Left renal pelvis (tissue), 4 donors: ENCODE measurements around the gene SMARCB1. TPM values are rescaled to one million over a fixed set of nuclear protein-coding genes. Genes with fewer than 3 reads are reported as not detected.

Experiments
- DNase-seq, 4 donors: peaks; one replicate each; pipeline ENCODE4 v3.0.0-alpha.2; 2013; ENCODE audit warnings: low read depth in 4 of 4, low spot score in 3 of 4
- polyA plus RNA-seq, 4 donors: library from polyadenylated mRNA; unstranded; fragments of 120-200 nt; gene quantifications; one replicate each; pipeline ENCODE4 v1.2.1, GENCODE V29; 2013; ENCODE audit not compliant: insufficient read length in 4 of 4

Gene SMARCB1
- polyA plus RNA-seq, result 100 to 1,000 TPM; 162 to 205 (median 186) TPM

GRCh38 chr22:23786752-23787599, at the start of gene SMARCB1:
TSS of gene SMARCB1 (plus strand) at chr22:23786966. CDS start at chr22:23787170, 204 bp downstream.
- peak in 3 of 4 donors; percentile 81 to 85 (median 83) for DNase-seq

GRCh38 chr22:23737696-23738095, 49.1 kb upstream of the SMARCB1 start:
- no peak for DNase-seq

- no peak for DNase-seq
Measured at GRCh38 chr22:23742505-23743264, 44.1 kb upstream of the SMARCB1 start.

GRCh38 chr22:23743303-23743705, 43.5 kb upstream of the SMARCB1 start:
- no peak for DNase-seq

GRCh38 chr22:23744001-23744400, 42.8 kb upstream of the SMARCB1 start:
- no peak for DNase-seq

GRCh38 chr22:23744485-23744884, 42.3 kb upstream of the SMARCB1 start:
- no peak for DNase-seq

GRCh38 chr22:23745791-23746190, 41.0 kb upstream of the SMARCB1 start:
- DNase-seq, result no peak

- DNase-seq, result no peak
Measured at GRCh38 chr22:23749841-23750301, 36.9 kb upstream of the SMARCB1 start.

- DNase-seq, result no peak
Measured at GRCh38 chr22:23750367-23750713, 36.4 kb upstream of the SMARCB1 start.

GRCh38 chr22:23750714-23751440, 35.9 kb upstream of the SMARCB1 start, which contains the start of gene ZNF70:
TSS of gene ZNF70 (minus strand) at chr22:23751112. CDS start at chr22:23745140, 5,972 bp downstream.
- peak in 3 of 4 donors; percentile 76 to 83 (median 78) for DNase-seq

GRCh38 chr22:23751441-23751996, 35.2 kb upstream of the SMARCB1 start:
- DNase-seq, result peak in 1 of 4 donors; percentile 57

- no peak for DNase-seq
Measured at GRCh38 chr22:23752090-23752691, 34.6 kb upstream of the SMARCB1 start.

GRCh38 chr22:23752750-23753149, 34.0 kb upstream of the SMARCB1 start:
- DNase-seq, result no peak

- no peak for DNase-seq
Measured at GRCh38 chr22:23753385-23753784, 33.4 kb upstream of the SMARCB1 start.

- no peak for DNase-seq
Measured at GRCh38 chr22:23754220-23754919, 32.4 kb upstream of the SMARCB1 start, which contains the start of gene VPREB3. TSS of gene VPREB3 (minus strand) at chr22:23754425. CDS start at chr22:23754363, 62 bp downstream.

GRCh38 chr22:23754980-23755636, 31.7 kb upstream of the SMARCB1 start:
- no peak for DNase-seq

- no peak for DNase-seq
Measured at GRCh38 chr22:23755711-23756110, 31.1 kb upstream of the SMARCB1 start.

GRCh38 chr22:23756891-23757290, 29.9 kb upstream of the SMARCB1 start:
- DNase-seq, result no peak

- DNase-seq, result no peak
Measured at GRCh38 chr22:23759566-23759965, 27.2 kb upstream of the SMARCB1 start.
